NCI-H2196 treated with DMSO at 0.1 percent for 48 hours (cell line): Measurements from ENCODE around the gene CAMLG.

Experiments used
- DNase-seq: peaks from one replicate; lab custom pipeline; 2025; ENCODE audit not compliant: unreplicated experiment; lab: John Stamatoyannopoulos, UW

Gene CAMLG

DNA sequence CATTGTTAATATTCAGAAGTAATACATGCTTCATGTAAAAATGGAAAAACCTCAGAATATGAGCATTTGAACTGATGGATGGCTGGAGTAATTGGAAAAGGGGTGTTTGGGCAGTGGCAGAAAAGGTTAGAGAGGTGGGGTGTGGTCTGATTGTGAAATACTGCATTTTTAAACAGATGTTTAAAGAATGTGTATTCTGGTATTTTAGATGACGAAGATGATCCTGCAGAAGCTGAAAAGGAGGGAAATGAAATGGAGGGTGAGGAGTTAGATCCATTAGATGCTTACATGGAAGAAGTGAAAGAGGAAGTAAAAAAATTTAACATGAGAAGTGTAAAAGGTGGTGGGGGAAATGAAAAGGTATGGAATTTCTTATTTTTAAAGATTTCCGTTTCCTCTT, 39.0 kb downstream of the CAMLG start:
- no peak for DNase-seq

DNA sequence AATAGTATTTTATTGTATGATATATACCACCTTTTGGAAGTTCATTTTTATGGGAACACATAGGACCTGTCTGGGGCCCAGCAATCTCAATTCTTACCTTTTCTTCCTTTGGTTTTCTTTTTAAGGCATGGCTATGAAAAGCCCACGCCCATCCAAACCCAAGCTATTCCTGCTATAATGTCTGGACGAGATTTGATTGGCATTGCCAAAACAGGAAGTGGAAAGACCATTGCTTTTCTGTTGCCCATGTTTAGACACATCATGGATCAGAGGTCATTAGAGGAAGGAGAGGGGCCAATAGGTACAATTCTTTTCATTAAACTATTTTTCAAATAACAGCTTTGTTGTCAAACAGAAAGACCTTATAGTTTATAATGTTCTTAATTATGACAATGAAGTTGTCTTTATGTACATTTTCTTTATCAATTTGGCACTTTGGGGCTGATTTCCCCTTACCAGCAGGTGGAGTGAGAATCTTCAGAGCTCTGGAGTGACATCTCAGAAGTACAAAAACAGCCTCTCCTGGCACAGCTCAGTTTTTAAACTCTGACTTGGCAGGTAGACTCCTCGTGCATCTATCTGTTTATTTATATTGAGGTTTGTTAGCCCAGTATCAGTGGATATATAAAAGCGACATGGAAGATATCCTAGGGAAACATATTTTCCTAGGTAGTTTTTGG, 46.0 kb downstream of the CAMLG start:
- no peak for DNase-seq

DNA sequence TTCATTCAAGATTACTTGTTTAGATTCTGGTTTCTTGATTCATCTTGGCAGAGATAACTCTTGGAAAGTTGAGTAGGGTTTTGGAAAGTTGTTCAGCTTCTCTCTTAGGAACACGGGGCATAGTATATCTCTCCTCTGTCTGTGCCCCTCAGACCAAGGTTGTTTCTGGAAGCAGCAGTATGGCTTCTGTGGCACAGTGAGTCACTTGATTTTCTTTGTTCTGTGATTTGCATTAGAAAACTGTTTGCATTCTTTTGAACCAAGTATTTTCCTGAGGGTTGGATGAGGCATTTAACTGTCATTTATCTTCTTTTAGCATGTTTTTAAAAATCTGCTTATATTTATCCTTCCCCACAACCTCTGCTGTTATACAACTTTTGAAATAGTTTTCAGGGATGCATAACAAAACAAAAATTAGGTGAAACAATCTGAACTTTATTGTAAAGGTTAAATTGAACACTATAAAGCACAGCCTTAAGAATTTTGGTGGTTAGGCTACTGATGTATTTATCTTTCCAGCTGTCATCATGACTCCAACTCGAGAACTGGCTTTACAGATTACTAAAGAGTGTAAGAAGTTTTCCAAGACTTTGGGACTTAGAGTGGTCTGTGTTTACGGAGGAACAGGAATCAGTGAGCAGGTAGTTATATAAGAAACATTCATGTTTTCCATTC, 46.7 kb downstream of the CAMLG start:
- DNase-seq = no peak

DNA sequence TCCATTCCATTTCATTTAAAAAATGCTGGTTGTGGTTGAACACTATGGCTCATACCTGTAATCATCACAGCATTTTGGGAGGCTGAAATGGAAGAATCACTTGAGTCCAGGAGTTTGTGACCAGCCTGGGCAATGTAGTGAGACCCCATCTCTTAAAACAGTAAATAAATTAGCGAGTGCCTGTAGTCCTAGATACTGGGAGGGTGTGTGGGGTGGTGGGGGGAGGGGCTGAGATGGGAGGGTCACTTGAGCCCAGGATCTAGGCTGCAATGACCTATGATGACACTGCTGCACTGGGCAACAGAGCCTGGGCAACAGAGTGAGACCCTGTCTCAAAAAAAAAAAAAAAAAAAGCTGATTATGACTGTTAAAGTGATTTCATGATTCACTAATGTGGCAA, 49.3 kb downstream of the CAMLG start:
- DNase-seq = no peak

DNA sequence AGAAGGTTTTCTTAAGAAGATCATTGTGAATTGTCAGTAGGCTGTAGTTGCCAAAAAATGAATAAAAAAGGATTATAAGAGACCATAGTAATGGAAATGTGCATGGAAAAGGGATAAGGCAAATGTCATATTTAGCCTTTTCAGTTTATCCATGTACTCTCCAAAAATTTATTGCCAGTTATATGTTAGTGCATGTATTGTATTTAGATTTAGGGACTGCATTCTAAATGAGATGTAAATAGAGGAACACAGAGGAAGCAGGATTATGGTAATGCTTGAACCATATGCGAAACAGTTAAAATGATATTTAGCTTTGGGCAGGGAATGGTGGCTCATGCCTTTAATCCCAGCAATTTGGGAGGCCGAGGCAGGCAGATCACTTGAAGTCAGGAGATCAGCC, 53.2 kb downstream of the CAMLG start:
- no peak for DNase-seq

DNA sequence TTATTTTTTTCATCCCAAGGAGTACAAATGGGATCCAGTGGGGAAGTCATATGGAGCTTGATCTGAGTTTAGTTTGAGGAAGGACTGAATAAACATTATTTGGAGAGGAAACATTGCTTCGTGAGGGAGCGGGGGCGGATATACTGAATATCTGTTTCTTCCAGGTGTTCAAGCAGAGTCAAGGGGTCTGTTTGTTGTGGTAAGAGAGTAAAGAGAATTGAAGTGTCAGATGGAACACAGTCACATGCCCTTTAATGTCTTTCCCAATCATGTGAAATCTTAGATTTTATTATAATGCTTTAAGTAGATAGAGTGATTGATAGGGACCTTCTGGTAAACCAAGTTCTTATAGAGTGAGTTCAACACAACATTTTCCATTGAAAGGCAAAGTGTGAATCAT, 53.9 kb downstream of the CAMLG start:
- no peak for DNase-seq

DNA sequence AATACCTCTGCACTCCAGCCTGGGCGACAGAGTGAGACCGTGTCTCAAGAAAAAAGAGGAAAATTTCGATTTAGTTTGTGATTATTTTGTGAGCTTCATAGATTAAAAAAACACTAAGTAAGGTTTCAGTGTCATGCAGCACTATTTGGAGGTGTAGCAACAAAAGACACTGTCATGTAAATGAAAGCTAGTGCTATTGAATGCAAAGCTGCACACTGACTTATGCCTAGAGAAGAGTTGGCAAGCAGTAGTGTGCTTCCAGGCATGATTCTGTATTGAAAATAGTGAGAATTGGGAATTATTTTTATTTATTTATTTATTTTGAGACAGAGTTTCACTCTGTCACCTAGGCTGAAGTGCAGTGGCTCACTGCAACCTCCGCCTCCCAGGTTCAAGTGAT, 54.8 kb downstream of the CAMLG start:
- DNase-seq = no peak

DNA sequence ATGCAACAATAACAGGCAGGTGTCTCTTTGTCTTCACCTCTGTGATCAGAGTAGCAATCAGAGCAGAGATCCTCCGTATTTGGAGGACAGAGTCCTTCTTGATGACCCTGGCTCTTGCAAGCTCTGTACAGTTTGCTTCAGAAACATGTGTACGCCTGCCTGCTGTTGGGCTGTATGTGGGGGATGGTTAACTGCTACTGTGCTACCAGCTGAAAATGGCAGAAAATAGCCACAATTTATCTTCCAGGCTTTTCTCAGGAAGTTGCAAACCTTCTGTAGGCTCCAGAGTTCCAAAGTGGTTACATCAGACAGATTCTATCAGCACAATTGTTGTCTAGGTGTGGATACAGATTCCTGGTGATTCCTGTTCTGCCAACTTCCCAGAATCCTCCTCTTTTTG, 55.7 kb downstream of the CAMLG start:
- no peak for DNase-seq

DNA sequence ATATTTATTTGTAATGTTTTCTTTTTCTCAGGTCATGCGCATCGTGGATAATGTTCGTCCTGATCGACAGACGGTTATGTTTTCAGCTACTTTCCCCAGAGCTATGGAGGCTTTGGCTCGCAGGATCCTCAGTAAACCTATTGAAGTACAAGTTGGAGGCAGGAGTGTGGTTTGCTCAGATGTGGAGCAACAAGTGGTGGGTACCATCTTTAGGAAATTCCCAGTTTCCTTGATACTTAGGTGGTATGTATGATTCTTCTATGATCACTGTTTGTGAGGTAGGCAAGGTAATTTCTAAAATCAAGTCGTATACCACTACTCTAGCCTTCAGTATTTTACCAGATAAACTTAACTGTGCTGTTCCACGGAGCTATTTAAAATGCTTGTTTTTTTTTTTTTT, 56.5 kb downstream of the CAMLG start:
- DNase-seq = no peak

DNA sequence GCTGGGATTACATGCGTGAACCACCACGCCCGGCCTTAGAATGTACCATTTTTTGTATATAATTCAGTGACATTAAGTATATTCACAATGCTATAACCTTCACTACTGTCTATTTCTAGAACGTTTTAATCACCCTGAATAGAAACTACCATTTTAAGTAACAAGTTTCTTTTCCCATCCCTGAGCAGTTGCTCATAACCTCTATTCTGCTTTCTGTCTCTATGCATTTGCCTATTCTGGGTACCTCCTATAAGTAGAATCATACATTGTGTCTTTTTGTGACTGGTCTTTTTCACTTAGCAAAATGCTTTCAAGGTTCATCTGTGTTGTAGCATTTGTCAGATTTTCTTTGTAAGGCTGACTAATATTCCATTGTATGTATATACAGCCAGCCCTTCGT, 60.1 kb downstream of the CAMLG start:
- no peak for DNase-seq
